GM10266 (cell line): ENCODE data around the gene PYM1.

Experiments used
- DNase-seq: peaks from one replicate; pipeline ENCODE4 v3.0.0; 2012; ENCODE audit errors: extremely low spot score
- TF ChIP-seq, protein P1 (sequence below): IDR thresholded peaks from 2 replicates; pipeline ENCODE4 v1.5.1; 2012; ENCODE audit warnings: mild to moderate bottlenecking, low read depth; ENCODE audit not compliant: control insufficient read depth, insufficient read depth; ENCODE audit errors: missing control alignments

The PYM1 gene

DNA sequence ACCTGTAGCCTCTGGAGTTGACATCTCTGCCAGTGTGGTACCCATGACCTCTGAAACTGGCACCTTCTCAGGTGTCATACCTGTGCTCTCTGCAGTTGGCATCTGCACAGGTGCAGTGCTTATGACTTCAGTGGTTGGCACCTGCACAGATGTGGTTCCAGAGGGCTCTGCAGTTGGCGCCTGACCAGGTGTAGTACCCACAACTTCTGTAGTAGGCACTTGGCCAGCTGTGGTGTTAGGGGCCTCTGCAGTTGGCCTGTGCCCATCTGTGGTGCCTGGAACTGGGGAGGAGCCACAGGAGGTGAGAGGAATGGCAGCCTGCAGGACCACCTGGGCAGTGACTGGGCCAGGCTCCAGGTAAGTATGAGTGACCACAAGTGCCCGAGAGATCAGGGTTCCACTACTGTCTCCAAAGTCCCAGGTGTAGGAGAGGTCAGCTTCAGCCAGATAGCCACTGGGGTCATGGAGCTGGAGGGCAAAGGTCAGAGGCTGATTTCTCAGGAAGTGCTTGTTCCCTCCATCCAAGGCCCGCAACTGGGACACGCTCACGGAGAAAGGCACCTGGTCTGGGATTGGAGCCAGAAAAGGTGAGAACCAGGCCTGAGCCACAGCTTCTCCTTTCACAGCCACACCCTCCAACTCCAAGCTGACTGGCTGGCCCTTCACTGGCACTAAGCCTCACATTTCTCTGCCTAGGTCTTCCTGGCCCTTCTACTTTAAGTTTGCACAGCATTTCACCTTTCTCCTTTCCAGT, 29.6 kb upstream of the PYM1 start:
- TF ChIP-seq, protein P1, sequence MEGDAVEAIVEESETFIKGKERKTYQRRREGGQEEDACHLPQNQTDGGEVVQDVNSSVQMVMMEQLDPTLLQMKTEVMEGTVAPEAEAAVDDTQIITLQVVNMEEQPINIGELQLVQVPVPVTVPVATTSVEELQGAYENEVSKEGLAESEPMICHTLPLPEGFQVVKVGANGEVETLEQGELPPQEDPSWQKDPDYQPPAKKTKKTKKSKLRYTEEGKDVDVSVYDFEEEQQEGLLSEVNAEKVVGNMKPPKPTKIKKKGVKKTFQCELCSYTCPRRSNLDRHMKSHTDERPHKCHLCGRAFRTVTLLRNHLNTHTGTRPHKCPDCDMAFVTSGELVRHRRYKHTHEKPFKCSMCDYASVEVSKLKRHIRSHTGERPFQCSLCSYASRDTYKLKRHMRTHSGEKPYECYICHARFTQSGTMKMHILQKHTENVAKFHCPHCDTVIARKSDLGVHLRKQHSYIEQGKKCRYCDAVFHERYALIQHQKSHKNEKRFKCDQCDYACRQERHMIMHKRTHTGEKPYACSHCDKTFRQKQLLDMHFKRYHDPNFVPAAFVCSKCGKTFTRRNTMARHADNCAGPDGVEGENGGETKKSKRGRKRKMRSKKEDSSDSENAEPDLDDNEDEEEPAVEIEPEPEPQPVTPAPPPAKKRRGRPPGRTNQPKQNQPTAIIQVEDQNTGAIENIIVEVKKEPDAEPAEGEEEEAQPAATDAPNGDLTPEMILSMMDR: no peak

DNA sequence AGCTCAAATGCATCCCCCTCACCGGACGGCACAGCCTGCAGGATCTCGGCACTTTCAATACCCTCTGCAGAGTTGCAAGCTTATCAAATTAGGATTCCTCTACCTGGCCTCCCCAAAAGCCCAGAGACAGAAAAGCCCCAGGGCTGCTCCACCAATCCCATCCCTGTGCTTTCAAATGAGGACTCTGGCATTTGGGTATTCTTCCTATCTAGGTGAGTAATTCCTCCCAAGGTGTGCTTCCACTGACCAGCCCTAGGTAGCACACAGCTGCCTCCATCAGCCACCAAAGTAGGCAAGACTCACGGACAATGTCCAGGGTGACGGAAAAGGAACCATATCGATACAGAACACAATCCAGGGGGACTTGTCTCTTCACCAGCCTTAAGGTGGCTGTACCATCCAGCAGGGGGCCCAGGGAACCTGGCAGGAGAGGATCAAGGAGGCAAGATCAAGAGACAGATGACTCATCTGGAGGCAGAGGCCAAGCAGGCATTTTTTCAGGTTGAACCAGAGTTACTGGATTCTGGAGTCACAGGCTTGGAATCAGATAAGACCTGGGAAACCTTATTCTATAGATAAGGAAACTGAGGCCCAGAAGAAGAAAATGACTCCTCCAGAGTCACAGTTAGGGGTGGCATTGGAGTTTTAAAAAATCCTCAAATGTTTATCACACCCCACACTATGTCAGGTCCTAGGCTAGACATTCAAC, 28.3 kb upstream of the PYM1 start:
- TF ChIP-seq, protein P1: no peak
- no peak for DNase-seq

More for the DNA sequence above, 29.6 kb upstream of the PYM1 start:
- DNase-seq: no peak

DNA sequence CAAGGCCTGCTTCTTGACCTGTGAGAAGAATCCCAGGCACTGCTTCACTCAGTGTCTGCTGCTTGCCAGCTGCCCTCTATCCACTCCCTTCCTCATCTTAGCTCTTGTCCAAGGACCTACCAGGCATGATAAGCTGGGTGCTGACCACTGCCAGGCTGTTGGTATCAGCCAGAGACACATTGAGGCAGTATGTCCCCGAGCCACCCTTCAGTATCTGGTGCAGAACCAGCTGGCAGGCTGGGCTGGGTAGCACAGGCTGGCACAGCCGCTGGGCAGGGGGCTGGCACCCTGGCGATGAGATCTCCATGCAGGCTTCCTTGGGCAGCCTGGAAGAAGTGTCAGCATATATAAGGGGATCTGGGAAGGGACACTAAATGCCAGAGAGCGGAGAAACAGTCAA, 27.6 kb upstream of the PYM1 start:
- TF ChIP-seq, protein P1: no peak
- no peak for DNase-seq

DNA sequence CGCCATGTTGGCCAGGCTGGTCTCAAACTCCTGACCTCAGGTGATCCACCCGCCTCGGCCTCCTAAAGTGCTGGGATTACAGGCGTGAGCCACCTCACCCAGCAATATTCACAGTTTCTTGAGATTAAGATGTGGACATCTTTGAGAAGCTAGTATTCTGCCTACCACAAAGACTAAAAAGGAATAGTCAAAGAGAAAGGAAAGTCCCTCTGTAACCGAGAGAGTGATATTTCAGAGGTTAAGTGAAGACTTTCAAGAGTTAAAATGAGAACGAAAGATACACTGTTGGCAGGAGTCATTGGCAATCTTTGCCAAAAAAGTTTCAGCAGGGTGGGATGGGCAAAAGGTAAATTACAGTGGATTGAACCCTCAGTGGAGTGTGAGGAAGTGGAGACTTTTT, 18.9 kb upstream of the PYM1 start:
- TF ChIP-seq, protein P1: no peak
- peak; percentile 60 for DNase-seq

DNA sequence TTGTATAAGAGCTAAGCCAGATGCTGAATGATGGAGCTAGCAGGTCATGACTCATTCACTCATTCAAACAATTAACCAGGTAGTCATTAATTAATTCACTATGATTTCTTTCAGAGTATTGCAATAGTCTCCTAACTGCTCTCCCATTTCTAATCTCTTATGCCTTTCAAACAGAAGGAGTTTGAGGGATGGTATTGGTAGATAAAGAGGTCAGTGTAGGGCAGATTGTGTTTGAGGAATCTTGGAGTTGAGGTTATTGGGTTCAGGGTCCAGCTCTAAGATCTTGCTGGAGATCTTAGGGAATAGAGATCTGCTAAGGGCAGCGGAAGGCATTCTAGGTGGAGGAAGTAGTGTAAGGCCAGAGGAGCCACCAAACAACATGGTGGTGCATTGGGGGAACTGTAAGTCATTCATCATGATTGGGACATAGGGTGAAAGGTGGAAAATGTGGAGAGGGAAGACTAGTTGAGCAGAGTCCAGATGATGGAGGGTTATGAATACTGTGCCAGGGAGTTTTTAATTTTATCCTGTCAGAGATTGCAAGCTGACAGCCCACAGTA, 15.0 kb upstream of the PYM1 start:
- no peak for DNase-seq

DNA sequence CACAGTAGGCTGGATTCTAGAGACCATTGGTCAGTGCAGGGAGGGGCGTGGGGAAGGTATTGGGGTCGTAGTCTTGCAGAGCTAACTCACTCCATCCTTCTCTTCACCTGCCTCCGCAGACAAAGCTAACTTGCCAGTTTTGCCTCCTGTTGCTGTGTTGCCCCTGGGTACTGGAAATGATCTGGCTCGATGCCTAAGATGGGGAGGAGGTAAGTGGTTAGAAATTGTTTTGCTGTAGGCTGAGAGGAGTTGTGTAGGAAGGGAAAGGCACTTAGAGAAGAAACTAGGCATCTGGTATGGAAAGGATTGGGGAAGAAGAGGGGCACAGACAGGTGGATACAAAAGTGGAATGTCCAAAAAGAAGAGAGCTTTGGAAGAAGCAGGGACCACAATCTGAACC, 14.4 kb upstream of the PYM1 start:
- TF ChIP-seq, protein P1: no peak
- no peak for DNase-seq

More for the DNA sequence above, 15.0 kb upstream of the PYM1 start:
- TF ChIP-seq, protein P1: no peak
